OCI-LY3 (cell line): Measurements from ENCODE around the gene ABCF2.

ENCODE experiments used
- CTCF ChIP-seq: fragments of 200-600, 300-600 bp; sonication (generic); IDR thresholded peaks from 2 replicates; pipeline ENCODE4 v1.5.1; 2014; ENCODE audit warnings: antibody characterized with exemption, low read length, low read depth
- EZH2phosphoT487 ChIP-seq: fragments of 200-600 bp; shearing (Covaris generic); IDR thresholded peaks from 2 replicates; pipeline ENCODE4 v1.6.1; 2018; ENCODE audit warnings: antibody characterized with exemption, mixed run types, low read depth

- TF ChIP-seq CTCF, result no peak
- no peak for TF ChIP-seq EZH2phosphoT487
These were observed 23.5 kb upstream of the ABCF2 start for GRCh38 chr7:151250181-151251132.
